Peyer's patch (tissue), 4 donors: Measurements from ENCODE around the gene PDCD6IP.

Experiments
- POLR2A ChIP-seq, 2 donors: fragments of 450-650 bp; IDR thresholded peaks; one replicate each; pipeline ENCODE4 v1.5.1; 2017; ENCODE audit warnings: antibody characterized with exemption in 2 of 2, mild to moderate bottlenecking in 2 of 2, moderate library complexity in 2 of 2
- TF ChIP-seq, protein P1 (sequence below), 6 experiments: fragments of 450-650 bp in 4 of 6; fragments of 200-600 bp in 2 of 6; sonication (generic) in 1 of 6; IDR thresholded peaks; one replicate each; pipeline ENCODE4 v1.5.1; 2017 to 2019; ENCODE audit warnings: antibody characterized with exemption in 6 of 6, mild to moderate bottlenecking in 3 of 6, moderate library complexity in 1 of 6

DNA sequence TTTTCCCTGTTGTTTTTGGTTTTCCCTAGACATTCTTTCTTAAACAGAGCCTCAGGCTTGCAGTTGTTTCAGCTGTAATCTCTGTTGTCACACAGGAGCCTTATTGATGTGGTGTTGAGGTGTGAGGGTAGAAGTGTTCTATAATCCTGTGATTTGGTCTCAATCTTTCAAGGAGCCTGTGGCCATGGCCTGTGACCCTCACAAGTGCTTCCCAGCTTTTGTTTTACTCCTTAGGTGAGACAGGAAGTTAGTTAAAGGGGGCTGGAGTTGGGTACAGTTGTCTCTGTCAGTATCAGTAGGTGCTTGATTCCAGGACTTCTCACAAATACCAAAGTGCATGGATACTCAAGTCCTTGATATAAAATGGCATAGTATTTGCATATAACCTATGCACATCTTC, 77.2 kb downstream of the PDCD6IP start:
- TF ChIP-seq, protein P1, sequence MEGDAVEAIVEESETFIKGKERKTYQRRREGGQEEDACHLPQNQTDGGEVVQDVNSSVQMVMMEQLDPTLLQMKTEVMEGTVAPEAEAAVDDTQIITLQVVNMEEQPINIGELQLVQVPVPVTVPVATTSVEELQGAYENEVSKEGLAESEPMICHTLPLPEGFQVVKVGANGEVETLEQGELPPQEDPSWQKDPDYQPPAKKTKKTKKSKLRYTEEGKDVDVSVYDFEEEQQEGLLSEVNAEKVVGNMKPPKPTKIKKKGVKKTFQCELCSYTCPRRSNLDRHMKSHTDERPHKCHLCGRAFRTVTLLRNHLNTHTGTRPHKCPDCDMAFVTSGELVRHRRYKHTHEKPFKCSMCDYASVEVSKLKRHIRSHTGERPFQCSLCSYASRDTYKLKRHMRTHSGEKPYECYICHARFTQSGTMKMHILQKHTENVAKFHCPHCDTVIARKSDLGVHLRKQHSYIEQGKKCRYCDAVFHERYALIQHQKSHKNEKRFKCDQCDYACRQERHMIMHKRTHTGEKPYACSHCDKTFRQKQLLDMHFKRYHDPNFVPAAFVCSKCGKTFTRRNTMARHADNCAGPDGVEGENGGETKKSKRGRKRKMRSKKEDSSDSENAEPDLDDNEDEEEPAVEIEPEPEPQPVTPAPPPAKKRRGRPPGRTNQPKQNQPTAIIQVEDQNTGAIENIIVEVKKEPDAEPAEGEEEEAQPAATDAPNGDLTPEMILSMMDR (IDR thresholded peaks at IDR 0.05) = no peak
- no peak for TF ChIP-seq POLR2A (IDR thresholded peaks at IDR 0.05)
